Mammary epithelial cell (primary cell): ENCODE measurements around the gene B3GALT6.

Experiments used
- CTCF ChIP-seq, 2 donors: IDR thresholded peaks in 1 of 2; conservative IDR thresholded peaks in 1 of 2; 2 replicates each; pipeline ENCODE4 v1.5.1; 2011 to 2012; ENCODE audit warnings: inconsistent platforms in 2 of 2, low read length in 2 of 2, mild to moderate bottlenecking in 2 of 2, control low read depth in 1 of 2, low read depth in 1 of 2; ENCODE audit not compliant: insufficient read depth in 1 of 2; ENCODE audit errors: extremely low read depth in 1 of 2
- EZH2 ChIP-seq: IDR thresholded peaks from 2 replicates; pipeline ENCODE4 v1.6.1; 2012; ENCODE audit warnings: low read length, inconsistent platforms, borderline replicate concordance

- TF ChIP-seq CTCF (conservative IDR thresholded peaks at IDR 0.05 in 1 of 2, IDR thresholded peaks at IDR 0.05 in 1 of 2; ENCODE audit: extremely low read depth in 1 of 2, insufficient read depth in 1 of 2, low read depth in 1 of 2, low read length in 2 of 2) (no peak), EZH2 (no peak)
Measured at GRCh38 chr1:1241588-1242219, 9.7 kb downstream of the B3GALT6 start.
